ENCODE results near the gene STXBP6.

Gene STXBP6

GRCh38 chr14:24847568-24848095 is 202.3 kb downstream of the STXBP6 start:
- TF ChIP-seq CTCF (IDR thresholded peaks at IDR 0.05; ENCODE audit: low read depth, low read length, poor library complexity, severe bottlenecking), result no peak
- TF ChIP-seq EZH2phosphoT487 (IDR thresholded peaks at IDR 0.05; ENCODE audit: borderline replicate concordance, low read length), result no peak
- H3F3A ChIP-seq (ENCODE audit: control insufficient read depth, insufficient read depth), result no peaks in the 10 kb centered on the region
- no peak overlapping the region for H3K4me3 ChIP-seq (ENCODE audit: low read length)
- no peaks in the 10 kb centered on the region for H3K4me1 ChIP-seq (ENCODE audit: control insufficient read depth, low read length)
- no peak overlapping the region for H3K4me2 ChIP-seq (ENCODE audit: low read length)
- no peaks in the 10 kb centered on the region for H3K9me2 ChIP-seq (replicated peaks; ENCODE audit: control insufficient read depth, low read length)
- no peaks in the 10 kb centered on the region for H3K36me3 ChIP-seq (ENCODE audit: control insufficient read depth, low read length)
- no peaks in the 10 kb centered on the region for H3K79me2 ChIP-seq (ENCODE audit: control insufficient read depth, low read length)
- no peak overlapping the region for H3K27ac ChIP-seq (ENCODE audit: low read depth, low read length)
- no peaks in the 10 kb centered on the region for H4K20me1 ChIP-seq (ENCODE audit: control insufficient read depth, insufficient read depth, low read depth, low read length)
- no peaks in the 10 kb centered on the region for H3K27me3 ChIP-seq (ENCODE audit: control insufficient read depth, low read length)
- H3K9me3 ChIP-seq (ENCODE audit: control insufficient read depth, insufficient read depth, low read length), result no peaks in the 10 kb centered on the region

- Histone ChIP-seq H3K4me2 (ENCODE audit: low read length) (no peak overlapping the region), H3K9me3 (ENCODE audit: control insufficient read depth, insufficient read depth, low read length) (no peaks in the 10 kb centered on the region), H3F3A (ENCODE audit: control insufficient read depth, insufficient read depth) (no peaks in the 10 kb centered on the region), H3K27me3 (ENCODE audit: control insufficient read depth, low read length) (no peaks in the 10 kb centered on the region), H3K4me1 (ENCODE audit: control insufficient read depth, low read length) (no peaks in the 10 kb centered on the region), H3K27ac (ENCODE audit: low read depth, low read length) (no peak overlapping the region), H3K9me2 (replicated peaks; ENCODE audit: control insufficient read depth, low read length) (no peaks in the 10 kb centered on the region), H4K20me1 (ENCODE audit: control insufficient read depth, insufficient read depth, low read depth, low read length) (no peaks in the 10 kb centered on the region), H3K36me3 (ENCODE audit: control insufficient read depth, low read length) (no peaks in the 10 kb centered on the region), H3K4me3 (ENCODE audit: low read length) (no peak overlapping the region), H3K79me2 (ENCODE audit: control insufficient read depth, low read length) (no peaks in the 10 kb centered on the region)
- TF ChIP-seq EZH2phosphoT487 (IDR thresholded peaks at IDR 0.05; ENCODE audit: borderline replicate concordance, low read length), result no peak
Measured at GRCh38 chr14:24846261-24846660, 203.7 kb downstream of the STXBP6 start.

- Histone ChIP-seq H3K4me2 (ENCODE audit: low read length) (no peak overlapping the region), H3K27me3 (ENCODE audit: control insufficient read depth, low read length) (no peaks in the 10 kb centered on the region), H3K79me2 (ENCODE audit: control insufficient read depth, low read length) (no peaks in the 10 kb centered on the region), H4K20me1 (ENCODE audit: control insufficient read depth, insufficient read depth, low read depth, low read length) (no peaks in the 10 kb centered on the region), H3K27ac (ENCODE audit: low read depth, low read length) (no peak overlapping the region), H3F3A (ENCODE audit: control insufficient read depth, insufficient read depth) (no peaks in the 10 kb centered on the region), H3K9me2 (replicated peaks; ENCODE audit: control insufficient read depth, low read length) (no peaks in the 10 kb centered on the region), H3K9me3 (ENCODE audit: control insufficient read depth, insufficient read depth, low read length) (no peaks in the 10 kb centered on the region), H3K4me3 (ENCODE audit: low read length) (no peak overlapping the region), H3K36me3 (ENCODE audit: control insufficient read depth, low read length) (no peaks in the 10 kb centered on the region), H3K4me1 (ENCODE audit: control insufficient read depth, low read length) (no peaks in the 10 kb centered on the region)
- TF ChIP-seq CTCF (IDR thresholded peaks at IDR 0.05; ENCODE audit: low read depth, low read length, poor library complexity, severe bottlenecking), result no peak
- no peak for TF ChIP-seq EZH2phosphoT487 (IDR thresholded peaks at IDR 0.05; ENCODE audit: borderline replicate concordance, low read length)
Measured at GRCh38 chr14:24845851-24846250, 204.1 kb downstream of the STXBP6 start.

GRCh38 chr14:24844011-24844410 is 205.9 kb downstream of the STXBP6 start:
- no peaks in the 10 kb centered on the region for H3K36me3 ChIP-seq (ENCODE audit: control insufficient read depth, low read length)
- H3K4me3 ChIP-seq (ENCODE audit: low read length), result no peak overlapping the region
- H3K4me2 ChIP-seq (ENCODE audit: low read length), result no peak overlapping the region
- TF ChIP-seq EZH2phosphoT487 (IDR thresholded peaks at IDR 0.05; ENCODE audit: borderline replicate concordance, low read length), result no peak
- TF ChIP-seq CTCF (IDR thresholded peaks at IDR 0.05; ENCODE audit: low read depth, low read length, poor library complexity, severe bottlenecking), result no peak
- no peaks in the 10 kb centered on the region for H3K4me1 ChIP-seq (ENCODE audit: control insufficient read depth, low read length)
- H3K27ac ChIP-seq (ENCODE audit: low read depth, low read length), result no peak overlapping the region
- H4K20me1 ChIP-seq (ENCODE audit: control insufficient read depth, insufficient read depth, low read depth, low read length), result no peaks in the 10 kb centered on the region
- H3K79me2 ChIP-seq (ENCODE audit: control insufficient read depth, low read length), result no peaks in the 10 kb centered on the region
- H3K9me2 ChIP-seq (replicated peaks; ENCODE audit: control insufficient read depth, low read length), result no peaks in the 10 kb centered on the region
- no peaks in the 10 kb centered on the region for H3F3A ChIP-seq (ENCODE audit: control insufficient read depth, insufficient read depth)
- H3K27me3 ChIP-seq (ENCODE audit: control insufficient read depth, low read length), result no peaks in the 10 kb centered on the region
- no peaks in the 10 kb centered on the region for H3K9me3 ChIP-seq (ENCODE audit: control insufficient read depth, insufficient read depth, low read length)
